Epithelial cell of prostate (primary cell): ENCODE measurements around the gene FTCD.
"Not testable (repeated sequence)": the region's sequence is repeated elsewhere in the genome, so short reads cannot be mapped to it uniquely, and the experiment has no call there.

ENCODE experiments used
- DNase-seq: peaks from one replicate; pipeline ENCODE4 v3.0.0-alpha.2; 2011; ENCODE audit warnings: low read depth, low spot score
- H3K27ac ChIP-seq: fragments of 450-650 bp; 2 replicates; pipeline ENCODE4 v1.5.1; 2017; ENCODE audit warnings: mild to moderate bottlenecking

The FTCD gene

DNA sequence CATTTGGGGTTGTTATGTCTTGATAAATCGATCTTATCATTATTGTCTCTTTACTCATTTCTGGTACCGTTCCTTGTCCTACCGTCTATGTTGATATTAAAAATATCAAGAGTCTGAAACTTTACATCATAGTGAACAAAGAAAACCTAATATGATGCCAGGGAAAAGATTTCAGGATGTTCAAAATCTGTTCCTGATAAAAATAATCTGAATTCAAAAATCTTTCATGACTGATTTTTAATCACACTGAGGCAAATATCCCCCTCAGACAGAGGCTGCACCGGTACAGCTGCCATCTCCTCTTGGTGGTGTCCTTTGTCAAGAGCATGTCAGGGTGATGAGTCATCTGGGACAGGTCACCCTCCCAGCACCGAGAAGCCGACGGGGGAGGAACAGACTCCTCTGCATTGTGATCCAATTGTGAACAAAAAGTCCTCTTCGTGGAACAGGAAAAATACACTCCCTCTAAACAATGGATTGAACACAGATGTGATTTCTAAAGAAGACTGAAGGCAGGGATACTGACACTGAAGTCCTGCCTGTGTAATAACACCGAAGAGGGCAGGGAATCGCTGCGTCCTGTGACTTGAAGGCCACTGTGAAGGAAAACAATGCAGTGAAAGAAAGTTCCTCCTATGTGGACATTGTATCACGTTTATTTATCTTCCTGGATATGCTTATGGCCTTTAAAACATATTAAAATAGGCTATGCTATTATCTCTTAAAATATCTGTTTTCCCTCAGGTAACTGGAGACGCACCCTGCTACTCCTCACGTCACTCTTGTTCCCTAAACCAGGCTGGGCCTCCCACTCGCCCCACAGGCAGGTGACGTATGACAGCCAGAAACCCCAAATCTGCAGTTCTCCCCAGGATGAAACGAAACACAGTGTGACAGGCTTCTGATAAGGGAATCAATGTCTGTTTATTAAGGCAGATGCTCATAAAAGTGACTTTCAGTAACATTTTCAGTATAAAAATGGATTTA, 33.1 kb upstream of the FTCD start:
- peak overlapping the region; percentile 61 for H3K27ac ChIP-seq
- DNase-seq = peak; percentile 12

DNA sequence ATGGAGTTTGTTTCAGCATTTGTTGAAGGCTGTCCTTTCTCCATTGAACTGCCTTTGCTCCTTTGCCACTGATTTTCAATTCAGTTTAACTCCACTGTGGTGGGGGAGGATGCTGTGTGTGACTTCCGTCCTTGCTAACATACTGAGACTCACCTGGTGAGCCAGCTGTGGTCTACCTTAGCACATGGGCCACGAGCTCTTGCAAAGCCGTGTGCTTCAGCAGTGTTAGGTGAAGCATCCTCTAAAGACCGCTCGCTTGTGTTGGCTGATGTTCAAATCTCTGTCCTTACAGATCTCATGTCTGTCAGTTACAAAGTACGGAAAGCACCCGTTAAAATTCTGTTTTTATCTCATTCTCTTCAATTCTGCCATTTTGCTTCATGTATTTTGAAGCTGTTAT, 32.4 kb upstream of the FTCD start:
- no peak overlapping the region for H3K27ac ChIP-seq
- no peak for DNase-seq

- DNase-seq = no peak
- H3K27ac ChIP-seq = no peak overlapping the region
These were observed 31.9 kb upstream of the FTCD start for GRCh38 chr21:46187261-46187660.

GRCh38 chr21:46185716-46186115, 30.3 kb upstream of the FTCD start:
- peak overlapping the region; percentile 40 for H3K27ac ChIP-seq
- DNase-seq = no peak

- DNase-seq = peak; percentile 27
- H3K27ac ChIP-seq = peak overlapping the region; percentile 40
These were observed 29.5 kb upstream of the FTCD start for GRCh38 chr21:46184625-46185555.

GRCh38 chr21:46183910-46184624, 28.7 kb upstream of the FTCD start, which contains the start of gene SPATC1L:
Gene SPATC1L (minus strand): TSS chr21:46184459. CDS start chr21:46182816, 1,643 bp downstream.
- peak; percentile 12 for DNase-seq
- H3K27ac ChIP-seq = peak within 1 kb of the TSS; percentile 40

GRCh38 chr21:46183337-46183909, 28.0 kb upstream of the FTCD start:
- DNase-seq, H3K27ac ChIP-seq: not testable (repeated sequence)

DNA sequence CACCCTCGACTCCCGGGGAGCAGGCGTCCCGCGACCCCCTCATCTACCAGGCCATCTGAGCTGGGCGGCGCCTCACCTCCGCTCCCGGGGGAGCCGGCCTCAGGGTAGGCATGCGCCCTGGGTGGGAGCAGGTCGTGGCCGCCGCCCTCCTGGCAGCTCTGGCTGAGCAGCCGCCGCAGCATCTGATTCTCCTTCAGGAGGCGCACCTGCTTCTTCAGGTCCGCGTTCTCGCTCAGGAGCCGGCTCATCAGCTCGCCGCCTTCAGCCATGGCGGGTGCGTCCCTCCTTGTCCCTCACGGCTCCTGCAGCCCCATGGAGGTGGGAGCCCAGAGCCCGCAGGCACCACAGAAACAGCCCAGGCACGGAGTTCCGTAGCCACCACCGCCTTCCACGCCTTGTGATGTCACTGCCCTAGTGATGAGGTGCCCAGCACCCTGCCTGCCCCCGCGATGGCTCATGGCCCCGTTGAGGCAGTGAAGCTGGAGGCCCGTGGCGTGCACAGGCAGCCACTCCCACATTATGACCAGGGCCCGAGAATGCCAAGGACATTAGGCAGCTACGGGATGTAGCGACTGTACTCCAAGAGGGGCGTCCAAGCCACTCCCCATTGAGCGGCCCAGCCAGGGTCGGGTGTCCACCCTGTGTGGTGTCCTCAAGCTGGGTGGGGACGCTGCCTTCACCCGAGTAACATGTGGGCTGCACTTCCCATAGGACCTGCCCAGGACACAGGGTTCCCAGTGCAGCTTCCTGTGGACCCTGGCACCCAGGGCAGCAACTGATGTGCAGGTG, 27.4 kb upstream of the FTCD start:
- no peak overlapping the region for H3K27ac ChIP-seq
- DNase-seq = no peak

- no peak overlapping the region for H3K27ac ChIP-seq
- no peak for DNase-seq
These were observed 26.7 kb upstream of the FTCD start for GRCh38 chr21:46181953-46182547.

- no peak overlapping the region for H3K27ac ChIP-seq
- no peak for DNase-seq
These were observed 26.1 kb upstream of the FTCD start for GRCh38 chr21:46181436-46181835.

GRCh38 chr21:46180778-46181391, 25.5 kb upstream of the FTCD start:
- H3K27ac ChIP-seq = no peak overlapping the region
- DNase-seq = no peak

GRCh38 chr21:46180079-46180722, 24.8 kb upstream of the FTCD start:
- DNase-seq = no peak
- H3K27ac ChIP-seq = no peak overlapping the region

DNA sequence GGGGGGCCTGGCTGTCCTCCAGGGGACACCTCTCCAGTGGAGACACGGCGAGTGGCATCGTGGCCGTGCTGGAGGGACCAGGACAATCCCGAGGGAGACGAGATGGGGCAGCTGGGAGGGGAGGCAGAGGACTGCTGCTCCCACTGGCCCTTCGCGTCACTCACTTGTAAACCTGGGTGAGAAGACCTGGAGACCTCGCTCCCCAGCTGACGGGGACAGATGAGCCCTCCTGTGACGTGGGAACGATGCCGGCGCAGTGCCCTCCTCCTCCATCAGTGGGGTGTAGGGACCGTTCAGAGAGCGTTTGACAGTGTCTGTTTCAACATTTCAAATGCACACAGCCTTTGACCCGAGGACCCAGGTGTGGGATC, 24.3 kb upstream of the FTCD start:
- H3K27ac ChIP-seq = no peak overlapping the region
- no peak for DNase-seq

GRCh38 chr21:46178961-46179360, 23.6 kb upstream of the FTCD start:
- H3K27ac ChIP-seq = no peak overlapping the region
- no peak for DNase-seq

- not testable (repeated sequence) for DNase-seq, H3K27ac ChIP-seq
These were observed 21.2 kb upstream of the FTCD start for GRCh38 chr21:46176443-46177129.

- DNase-seq = no peak
These were observed 18.2 kb upstream of the FTCD start for GRCh38 chr21:46173573-46173972.

DNA sequence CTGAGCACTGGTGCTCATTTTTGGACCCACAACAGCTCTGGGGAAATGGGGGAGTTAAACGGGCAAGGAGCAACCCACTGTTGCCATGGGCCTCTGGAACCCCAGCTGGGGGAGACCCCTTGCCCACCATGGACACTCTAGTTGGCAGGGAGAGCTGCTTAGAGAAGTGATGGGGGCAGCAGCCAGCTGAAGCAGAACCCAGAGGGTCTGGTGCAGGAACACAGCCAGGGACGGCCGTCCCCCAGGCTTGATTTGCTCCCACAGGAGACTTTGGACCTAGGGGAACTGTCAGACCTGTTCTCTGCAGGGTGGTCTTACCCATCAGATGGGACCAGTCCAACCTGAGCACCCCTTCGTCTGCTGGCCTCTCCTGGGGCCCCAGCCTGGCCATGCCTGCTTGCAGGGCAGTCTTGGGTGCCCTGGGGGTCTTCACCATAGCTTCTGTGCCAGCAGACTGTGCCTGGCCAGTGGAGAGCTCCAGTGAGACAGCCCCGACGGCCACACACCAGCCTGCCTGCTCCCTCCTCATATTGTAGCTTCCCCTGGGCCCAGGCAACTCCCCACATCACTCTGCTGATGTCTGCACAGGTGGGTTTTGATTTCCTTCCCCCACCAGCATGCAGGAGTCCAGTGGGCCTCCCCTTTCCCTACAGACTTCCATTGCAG, 17.6 kb upstream of the FTCD start:
- no peak overlapping the region for H3K27ac ChIP-seq
- DNase-seq = no peak

More at GRCh38 chr21:46173573-46173972, 18.2 kb upstream of the FTCD start:
- H3K27ac ChIP-seq = no peak overlapping the region
